Measurements from ENCODE around the gene SLC2A13. TPM values are rescaled to one million over a fixed set of nuclear protein-coding genes. Genes with fewer than 3 reads are reported as not detected.
"Not testable (repeated sequence)": the region's sequence is repeated elsewhere in the genome, so short reads cannot be mapped to it uniquely, and the experiment has no call there.

SLC2A13 gene
- total RNA-seq, 2 donors from 2014 or later, result 21.0 to 41.9 TPM

- H3K9me3 ChIP-seq, result no peaks in the 10 kb centered on the region
- ATAC-seq (no peak), DNase-seq (no peak)
- no peak overlapping the region for H3K4me3 ChIP-seq
- 85 to 89% methylated on average over 1 of the region's 1 CpG for WGBS, 2 donors
- H3K27me3 ChIP-seq, result no peaks in the 10 kb centered on the region
- no peaks in the 10 kb centered on the region for H3K36me3 ChIP-seq (replicated peaks in 1 of 2; ENCODE audit: insufficient read depth in 1 of 2, low read depth in 2 of 2)
- H3K27ac ChIP-seq, result no peak overlapping the region
- intact Hi-C loops (cut with DNase I), result no loop called here
- no peaks in the 10 kb centered on the region for H3K4me1 ChIP-seq
- TF ChIP-seq CTCF (IDR thresholded peaks at IDR 0.05) (no peak), POLR2A (IDR thresholded peaks at IDR 0.05) (no peak)
These were observed 253.5 kb downstream of the SLC2A13 start for GRCh38 chr12:39852346-39852745.

GRCh38 chr12:39848218-39848617 is 257.7 kb downstream of the SLC2A13 start:
- H3K27ac ChIP-seq; H3K4me3 ChIP-seq; intact Hi-C loops (cut with DNase I); DNase-seq; ATAC-seq; H3K27me3 ChIP-seq; H3K9me3 ChIP-seq; H3K4me1 ChIP-seq; H3K36me3 ChIP-seq (replicated peaks in 1 of 2; ENCODE audit: insufficient read depth in 1 of 2, low read depth in 2 of 2): not testable (repeated sequence)
- 88 to 94% methylated on average over 1 of the region's 1 CpG for WGBS, 2 donors

- no peaks in the 10 kb centered on the region for H3K9me3 ChIP-seq
- TF ChIP-seq CTCF (IDR thresholded peaks at IDR 0.05), result no peak
- TF ChIP-seq POLR2A (IDR thresholded peaks at IDR 0.05), result no peak
- no peaks in the 10 kb centered on the region for H3K27me3 ChIP-seq
- H3K36me3 ChIP-seq (replicated peaks in 1 of 2; ENCODE audit: insufficient read depth in 1 of 2, low read depth in 2 of 2), result no peaks in the 10 kb centered on the region
- H3K4me3 ChIP-seq, result no peak overlapping the region
- 44 to 64% methylated on average over 2 of the region's 2 CpGs for WGBS, 2 donors
- ATAC-seq (no peak), DNase-seq (no peak)
- H3K4me1 ChIP-seq, result no peaks in the 10 kb centered on the region
- intact Hi-C loops (cut with DNase I), result no loop called here
- H3K27ac ChIP-seq, result no peak overlapping the region
These were observed 258.8 kb downstream of the SLC2A13 start for GRCh38 chr12:39846971-39847650.

GRCh38 chr12:39846304-39846703 is 259.6 kb downstream of the SLC2A13 start:
- Histone ChIP-seq H3K27me3 (no peaks in the 10 kb centered on the region), H3K4me3 (no peak overlapping the region), H3K4me1 (no peaks in the 10 kb centered on the region), H3K36me3 (replicated peaks in 1 of 2; ENCODE audit: insufficient read depth in 1 of 2, low read depth in 2 of 2) (no peaks in the 10 kb centered on the region), H3K9me3 (no peaks in the 10 kb centered on the region), H3K27ac (no peak overlapping the region)
- no peak for DNase-seq
- WGBS, 2 donors, result 92 to 95% methylated on average over 2 of the region's 2 CpGs
- ATAC-seq, result no peak
- intact Hi-C loops (cut with DNase I), result no loop called here
- TF ChIP-seq CTCF (IDR thresholded peaks at IDR 0.05) (no peak), POLR2A (IDR thresholded peaks at IDR 0.05) (no peak)

- ATAC-seq (no peak), DNase-seq (no peak)
- Histone ChIP-seq H3K36me3 (replicated peaks in 1 of 2; ENCODE audit: insufficient read depth in 1 of 2, low read depth in 2 of 2) (no peaks in the 10 kb centered on the region), H3K4me1 (peaks cover 11% of the 10 kb centered on the region), H3K9me3 (no peaks in the 10 kb centered on the region), H3K4me3 (no peak overlapping the region), H3K27me3 (no peaks in the 10 kb centered on the region), H3K27ac (no peak overlapping the region)
- intact Hi-C loops (cut with DNase I), result no loop called here
- 84 to 91% methylated on average over 2 of the region's 2 CpGs for WGBS, 2 donors
- TF ChIP-seq POLR2A (IDR thresholded peaks at IDR 0.05) (no peak), CTCF (IDR thresholded peaks at IDR 0.05) (no peak)
These were observed 265.5 kb downstream of the SLC2A13 start for GRCh38 chr12:39840422-39840821.

Measured in body of pancreas (tissue), 4 donors.